GM11168 (cell line): ENCODE results near the gene DAND5.

Source experiments
- in situ Hi-C: fragments of 300-500 bp; cut with MboI; formaldehyde crosslinking; loops from one replicate; pipeline ENCODE4 v1.12.0; 2022; ENCODE audit warnings: low sequenced_read_pairs; ENCODE audit not compliant: unreplicated experiment

Gene DAND5

GRCh38 chr19:13018035-13018914 lies 48.9 kb downstream of the DAND5 start:
- in situ Hi-C loops = no loop called here

GRCh38 chr19:13019332-13019731 lies 50.0 kb downstream of the DAND5 start:
- in situ Hi-C loops = no loop called here

DNA sequence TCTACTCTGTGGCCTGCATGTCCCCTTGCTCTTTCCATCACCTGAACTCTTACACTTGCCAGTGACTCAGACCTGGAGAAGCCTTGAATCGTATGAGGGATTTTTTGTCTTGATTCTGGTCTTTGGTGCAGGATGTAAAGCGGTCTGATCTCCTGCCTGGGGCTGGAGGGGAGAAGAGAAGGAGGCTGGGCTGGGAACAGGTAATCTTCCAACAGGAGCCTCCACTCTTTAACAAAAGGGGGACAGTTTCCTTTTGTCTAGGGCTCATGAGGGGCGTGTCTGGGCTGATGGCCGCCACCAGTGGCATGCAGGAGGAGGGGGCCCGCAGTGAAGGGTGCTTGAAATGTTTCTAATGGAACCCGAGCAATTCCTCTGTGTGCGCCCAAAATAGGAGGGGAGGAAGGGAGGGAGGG lies 50.6 kb downstream of the DAND5 start:
- in situ Hi-C loops = loop anchor here (10.0 kb wide), 1 partner anchor 45 kb away; no protein-coding TSS in a partner anchor

- in situ Hi-C loops = loop anchor here (10.0 kb wide), 1 partner anchor 47 kb away; no protein-coding TSS in a partner anchor
Measured at GRCh38 chr19:13022111-13022858, 52.9 kb downstream of the DAND5 start.

GRCh38 chr19:13022859-13023636 lies 53.7 kb downstream of the DAND5 start:
- in situ Hi-C loops = loop anchor here (10.0 kb wide), 1 partner anchor 48 kb away; no protein-coding TSS in a partner anchor

DNA sequence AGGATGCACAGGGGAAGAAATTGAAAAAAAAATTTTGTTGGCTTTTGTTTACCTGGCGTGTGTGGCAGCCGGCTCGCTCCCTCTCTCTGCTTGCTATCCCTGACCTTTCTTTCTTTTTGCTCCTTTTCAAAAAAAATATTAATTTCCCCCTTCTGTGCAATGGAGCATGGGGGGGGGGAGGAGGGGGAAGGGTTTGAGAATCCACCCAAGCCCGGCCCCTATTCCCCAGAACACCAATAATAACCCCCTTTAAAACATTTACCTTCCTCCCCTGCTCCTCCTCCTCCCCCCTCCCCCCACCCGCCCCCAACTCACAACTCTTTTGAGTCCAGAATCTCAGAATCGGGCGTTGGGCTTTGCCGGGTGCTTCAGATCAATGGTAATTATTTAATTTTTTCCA lies 54.3 kb downstream of the DAND5 start:
- in situ Hi-C loops = loop anchor here (10.0 kb wide), 1 partner anchor 49 kb away; no protein-coding TSS in a partner anchor
